ENCODE results near the gene MEOX2. TPM values are rescaled to one million over a fixed set of nuclear protein-coding genes. Genes with fewer than 3 reads are reported as not detected.
A peak's percentile ranks its signal among the peaks of the same experiment; 100 is the strongest.

MEOX2 gene
- total RNA-seq, 1 donor from 2014 or later, result 8.9 TPM

- H3K4me1 Mint-ChIP-seq (ENCODE audit: low read depth), result peaks cover 31% of the 10 kb centered on the region
- no peaks in the 10 kb centered on the region for H3K27me3 Mint-ChIP-seq (ENCODE audit: low read depth)
- H3K27ac Mint-ChIP-seq (ENCODE audit: unreplicated experiment), result peak overlapping the region; percentile 62
- no peak overlapping the region for H3K4me3 Mint-ChIP-seq (ENCODE audit: unreplicated experiment)
- no peak for DNase-seq (ENCODE audit: low spot score)
- no peaks in the 10 kb centered on the region for H3K36me3 Mint-ChIP-seq (ENCODE audit: low read depth)
- no peaks in the 10 kb centered on the region for H3K9me3 Mint-ChIP-seq (ENCODE audit: low read depth)
- TF ChIP-seq CTCF (IDR thresholded peaks at IDR 0.05), result no peak
Measured at GRCh38 chr7:15602236-15602635, 84.2 kb downstream of the MEOX2 start.

- no peaks in the 10 kb centered on the region for H3K36me3 Mint-ChIP-seq (ENCODE audit: low read depth)
- no peak overlapping the region for H3K4me3 Mint-ChIP-seq (ENCODE audit: unreplicated experiment)
- no peaks in the 10 kb centered on the region for H3K9me3 Mint-ChIP-seq (ENCODE audit: low read depth)
- DNase-seq (ENCODE audit: low spot score), result no peak
- H3K27me3 Mint-ChIP-seq (ENCODE audit: low read depth), result no peaks in the 10 kb centered on the region
- H3K4me1 Mint-ChIP-seq (ENCODE audit: low read depth), result peaks cover 31% of the 10 kb centered on the region
- H3K27ac Mint-ChIP-seq (ENCODE audit: unreplicated experiment), result no peak overlapping the region
- TF ChIP-seq CTCF (IDR thresholded peaks at IDR 0.05), result no peak
Measured at GRCh38 chr7:15601175-15601574, 85.3 kb downstream of the MEOX2 start.

GRCh38 chr7:15600298-15600697, 86.2 kb downstream of the MEOX2 start:
- peaks cover 31% of the 10 kb centered on the region for H3K4me1 Mint-ChIP-seq (ENCODE audit: low read depth)
- H3K36me3 Mint-ChIP-seq (ENCODE audit: low read depth), result no peaks in the 10 kb centered on the region
- no peak for TF ChIP-seq CTCF (IDR thresholded peaks at IDR 0.05)
- H3K9me3 Mint-ChIP-seq (ENCODE audit: low read depth), result no peaks in the 10 kb centered on the region
- H3K27me3 Mint-ChIP-seq (ENCODE audit: low read depth), result no peaks in the 10 kb centered on the region
- DNase-seq (ENCODE audit: low spot score), result no peak
- no peak overlapping the region for H3K27ac Mint-ChIP-seq (ENCODE audit: unreplicated experiment)
- H3K4me3 Mint-ChIP-seq (ENCODE audit: unreplicated experiment), result no peak overlapping the region

- TF ChIP-seq CTCF (IDR thresholded peaks at IDR 0.05), result no peak
- DNase-seq (ENCODE audit: low spot score), result no peak
- Mint-ChIP-seq H3K27me3 (ENCODE audit: low read depth) (no peaks in the 10 kb centered on the region), H3K9me3 (ENCODE audit: low read depth) (peaks cover 6% of the 10 kb centered on the region), H3K27ac (ENCODE audit: unreplicated experiment) (no peak overlapping the region), H3K36me3 (ENCODE audit: low read depth) (no peaks in the 10 kb centered on the region), H3K4me3 (ENCODE audit: unreplicated experiment) (no peak overlapping the region), H3K4me1 (ENCODE audit: low read depth) (no peaks in the 10 kb centered on the region)
Measured at GRCh38 chr7:15594461-15594860, 92.0 kb downstream of the MEOX2 start.

GRCh38 chr7:15593382-15593781, 93.1 kb downstream of the MEOX2 start:
- Mint-ChIP-seq H3K9me3 (ENCODE audit: low read depth) (peaks cover 6% of the 10 kb centered on the region), H3K36me3 (ENCODE audit: low read depth) (no peaks in the 10 kb centered on the region), H3K27me3 (ENCODE audit: low read depth) (no peaks in the 10 kb centered on the region), H3K4me3 (ENCODE audit: unreplicated experiment) (no peak overlapping the region), H3K4me1 (ENCODE audit: low read depth) (no peaks in the 10 kb centered on the region), H3K27ac (ENCODE audit: unreplicated experiment) (no peak overlapping the region)
- DNase-seq (ENCODE audit: low spot score), result no peak
- TF ChIP-seq CTCF (IDR thresholded peaks at IDR 0.05), result no peak

All from chondrocyte (in vitro differentiated cells).